T47D (cell line): Measurements from ENCODE around the gene ARHGAP9.

Experiments used
- DNase-seq, 2 experiments: peaks; one replicate each; pipeline versions ENCODE4 v3.0.0 to v3.0.0-alpha.2; 2011 to 2012; ENCODE audit warnings: low read depth in 1 of 2, low spot score in 1 of 2
- JUND ChIP-seq: IDR thresholded peaks from 2 replicates; pipeline ENCODE4 v1.6.1; 2012; ENCODE audit warnings: low read depth
- in situ Hi-C: cut with HindIII; loops from 2 replicates; pipeline ENCODE4 v1.10.0; 2016; ENCODE audit warnings: low sequenced_read_pairs, low pct_unique_long_range_greater_than_20kb

Gene ARHGAP9

GRCh38 chr12:57471661-57472060 lies 8.0 kb downstream of the ARHGAP9 start:
- TF ChIP-seq JUND = no peak
- in situ Hi-C loops = no loop called here
- DNase-seq = no peak

- in situ Hi-C loops = no loop called here
- DNase-seq = no peak
- TF ChIP-seq JUND = no peak
Observed at GRCh38 chr12:57470970-57471656, 8.6 kb downstream of the ARHGAP9 start.

- in situ Hi-C loops = no loop called here
- no peak for TF ChIP-seq JUND
- no peak for DNase-seq
Observed at GRCh38 chr12:57470286-57470969, 9.2 kb downstream of the ARHGAP9 start.

- DNase-seq = no peak
- in situ Hi-C loops = no loop called here
- no peak for TF ChIP-seq JUND
Observed at GRCh38 chr12:57469296-57470164, 10.1 kb downstream of the ARHGAP9 start.

- in situ Hi-C loops = no loop called here
- TF ChIP-seq JUND = no peak
- DNase-seq = no peak
Observed at GRCh38 chr12:57467915-57468314, 11.8 kb downstream of the ARHGAP9 start.

GRCh38 chr12:57467212-57467874 lies 12.3 kb downstream of the ARHGAP9 start:
- TF ChIP-seq JUND = no peak
- in situ Hi-C loops = no loop called here
- DNase-seq = no peak

GRCh38 chr12:57465747-57466505 lies 13.7 kb downstream of the ARHGAP9 start:
- in situ Hi-C loops = no loop called here
- no peak for TF ChIP-seq JUND
- no peak for DNase-seq

GRCh38 chr12:57465030-57465746 lies 14.5 kb downstream of the ARHGAP9 start:
- DNase-seq = no peak
- no peak for TF ChIP-seq JUND
- in situ Hi-C loops = no loop called here

GRCh38 chr12:57464569-57464968 lies 15.1 kb downstream of the ARHGAP9 start:
- DNase-seq = no peak
- in situ Hi-C loops = no loop called here
- no peak for TF ChIP-seq JUND

GRCh38 chr12:57462912-57463253 lies 16.8 kb downstream of the ARHGAP9 start:
- in situ Hi-C loops = no loop called here
- no peak for TF ChIP-seq JUND
- DNase-seq = no peak

- peak; percentile 93 to 98 for DNase-seq
- no peak for TF ChIP-seq JUND
- in situ Hi-C loops = no loop called here
Observed at GRCh38 chr12:57462251-57462911, 17.3 kb downstream of the ARHGAP9 start.

GRCh38 chr12:57461917-57462250 lies 17.8 kb downstream of the ARHGAP9 start:
- in situ Hi-C loops = no loop called here
- no peak for TF ChIP-seq JUND
- no peak for DNase-seq
